Stimulated activated CD8-positive, alpha-beta memory T cell treated with anti-CD3 and anti-CD28 coated beads, Interleukin-7, amount 100 ng/mL, for 24 hours (primary cell): ENCODE measurements around the gene HMBS.
"Not testable (repeated sequence)": the region's sequence is repeated elsewhere in the genome, so short reads cannot be mapped to it uniquely, and the experiment has no call there.

ENCODE experiments used
- DNase-seq: peaks from one replicate; pipeline ENCODE4 v3.0.0-alpha.2; 2020; ENCODE audit warnings: low read depth

The HMBS gene

DNA sequence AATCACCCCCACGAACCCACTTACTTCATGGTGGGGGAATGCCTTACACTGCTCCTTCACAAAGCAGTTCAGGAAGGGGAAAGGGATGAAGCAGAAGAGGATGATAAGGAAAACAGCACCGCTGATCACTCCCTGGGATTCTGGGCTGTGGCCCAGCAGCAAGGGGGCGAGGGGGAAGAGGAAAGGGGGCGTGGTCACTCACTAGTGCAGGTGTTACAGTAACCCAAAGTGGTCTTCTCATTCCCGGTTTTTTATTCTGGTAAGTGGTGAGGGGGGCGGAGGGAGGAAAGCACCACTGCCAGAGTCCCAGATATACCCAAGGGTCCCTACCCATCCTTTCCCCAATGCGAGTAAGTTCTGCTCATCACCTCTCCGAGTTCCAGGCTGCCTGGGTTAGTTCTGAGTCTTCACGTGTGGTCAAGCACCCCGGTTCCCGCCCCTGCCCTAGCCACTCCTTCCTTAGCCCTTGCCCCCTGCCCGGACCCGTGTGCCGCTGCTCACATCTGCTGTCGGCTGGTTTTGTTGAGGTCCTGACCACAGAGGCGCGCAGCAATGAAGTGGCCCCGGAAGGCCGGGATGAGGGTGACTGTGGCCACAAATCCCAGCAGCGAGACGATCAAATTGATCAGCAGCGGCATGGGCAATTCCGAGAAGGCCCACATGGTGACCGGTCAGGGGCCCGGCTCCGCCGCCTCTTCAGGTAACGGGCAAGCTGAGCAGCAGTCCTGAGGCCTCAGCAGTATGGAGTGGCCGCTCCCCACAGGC lies 16.5 kb downstream of the HMBS start:
- DNase-seq, result no peak

DNA sequence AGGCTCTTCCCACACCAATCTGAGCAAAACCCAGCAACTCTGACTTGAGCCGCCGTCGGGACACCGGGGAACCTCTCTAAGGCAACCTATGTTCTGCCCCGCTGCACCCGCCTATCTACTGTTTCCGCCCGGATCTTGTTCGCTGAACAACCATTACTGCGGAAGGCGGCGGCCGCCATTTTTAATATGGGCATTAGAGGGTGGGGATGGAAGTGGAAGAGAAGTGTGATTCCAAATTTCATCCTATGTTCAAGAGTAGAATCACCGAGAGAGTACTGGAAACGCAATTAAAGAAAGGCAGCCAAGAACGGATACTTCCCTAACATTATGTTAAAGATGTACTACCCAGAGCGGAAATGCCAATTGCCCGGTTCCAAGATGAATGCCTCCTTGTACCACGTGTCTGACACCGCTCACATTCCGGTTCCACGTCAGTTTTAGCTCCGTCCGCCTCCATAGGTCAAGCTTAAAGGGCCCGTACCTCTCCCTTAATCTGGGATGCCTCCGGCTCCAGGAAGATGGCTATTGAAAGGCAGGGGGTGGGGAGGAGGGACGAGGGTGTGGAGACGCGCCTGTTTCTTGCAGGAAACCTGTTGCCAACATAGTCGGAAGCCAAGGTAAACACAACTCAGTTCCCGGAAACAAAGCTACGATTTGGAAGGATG lies 17.2 kb downstream of the HMBS start, which contains the start of gene DPAGT1:
DPAGT1 (minus strand) TSS at position 95 of the 665 bp plus-strand sequence. CDS start 198 bp downstream, outside the sequence.
- DNase-seq, result peak; percentile 74

DNA sequence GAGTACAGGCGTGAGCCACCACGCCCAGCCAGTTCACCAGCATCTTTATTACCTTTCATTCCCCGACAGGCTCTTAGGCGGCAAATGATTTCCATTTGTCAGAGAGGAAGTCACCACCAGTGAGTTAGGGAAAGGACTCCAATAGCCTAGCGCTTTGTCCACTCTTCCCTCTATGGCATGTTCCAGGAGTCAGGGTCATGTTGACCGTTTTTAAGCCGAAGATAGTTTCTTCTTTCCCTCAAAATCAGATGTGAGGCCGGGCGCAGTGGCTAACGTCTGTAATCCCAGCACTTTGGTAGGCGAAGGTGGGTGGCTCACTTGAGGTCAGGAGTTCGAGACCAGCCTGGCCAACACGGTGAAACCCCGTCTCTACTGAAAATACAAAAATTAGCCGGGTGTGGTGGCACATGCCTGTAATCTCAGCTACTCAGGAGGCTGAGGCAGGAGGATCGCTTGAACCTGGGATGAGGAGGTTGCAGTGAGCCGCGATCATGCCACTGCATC lies 18.5 kb downstream of the HMBS start:
- DNase-seq, result not testable (repeated sequence)

DNA sequence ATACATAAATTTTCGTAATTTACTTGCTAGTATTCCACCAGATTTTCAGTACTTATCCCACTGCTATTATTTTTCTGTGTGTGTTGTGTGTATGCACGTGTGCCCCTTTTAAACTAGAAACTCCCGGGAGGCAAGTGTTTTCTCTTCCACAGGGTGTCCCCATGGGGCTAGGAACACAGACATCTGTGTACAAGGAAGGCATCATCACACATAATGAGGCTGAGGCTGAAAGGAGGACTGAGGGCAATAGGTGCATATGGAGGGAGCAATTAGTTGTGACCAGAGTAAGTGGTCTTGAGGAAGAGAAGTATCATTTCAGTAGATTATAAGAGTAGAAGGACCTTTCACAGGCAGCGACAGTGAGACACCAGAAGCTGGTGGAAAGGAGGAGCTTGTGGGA lies 19.1 kb downstream of the HMBS start:
- DNase-seq, result no peak

DNA sequence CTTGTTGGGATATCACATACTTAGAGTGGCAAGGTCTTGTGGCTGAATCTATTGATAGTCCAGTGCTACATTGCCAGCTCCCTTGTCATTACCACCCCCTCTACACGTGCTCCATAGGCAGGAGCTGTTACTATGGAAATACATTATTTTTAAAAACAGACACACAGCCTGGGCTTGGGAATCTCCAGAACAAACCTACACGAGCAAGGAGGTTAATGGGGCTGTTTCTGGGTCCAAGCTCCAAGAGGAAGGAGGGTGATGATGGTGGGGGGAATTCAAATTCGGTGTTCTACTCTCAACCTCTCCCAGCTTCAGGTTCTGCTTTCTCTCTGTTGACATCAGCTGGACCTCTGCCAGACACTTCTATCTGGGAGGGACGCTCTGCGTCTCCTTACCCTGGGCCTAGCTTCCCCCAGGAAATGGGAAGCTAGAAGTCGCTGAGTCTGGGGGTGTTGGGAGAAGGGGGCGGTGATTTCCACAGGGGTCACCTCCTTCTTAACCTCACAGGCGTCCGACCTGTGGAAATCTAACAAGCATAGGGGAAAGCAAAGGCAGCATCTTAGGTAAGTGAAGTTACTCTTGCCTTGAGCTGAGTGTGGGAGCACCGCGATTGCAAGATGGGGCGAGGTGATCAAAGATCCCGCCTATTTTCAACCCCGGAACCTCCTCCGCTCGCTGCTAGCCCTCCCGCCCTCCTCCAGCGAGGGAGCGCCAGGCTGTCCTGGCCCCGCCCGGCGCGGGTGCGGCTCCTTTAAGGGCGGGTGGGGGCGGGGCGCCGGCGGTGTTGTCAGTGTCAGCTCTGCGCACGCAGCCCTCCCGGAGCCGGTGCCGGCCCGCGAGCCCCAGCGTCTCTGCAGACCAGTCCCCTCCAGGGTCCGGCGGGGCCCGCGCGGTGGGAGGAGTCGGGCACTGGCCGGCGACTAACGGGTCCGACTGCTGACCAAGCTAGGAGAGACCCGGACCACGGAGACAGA lies 22.2 kb downstream of the HMBS start, which contains the start of gene C2CD2L:
C2CD2L (plus strand) TSS at position 781 of the 974 bp plus-strand sequence. CDS start 398 bp downstream, outside the sequence.
- peak; percentile 73 for DNase-seq

DNA sequence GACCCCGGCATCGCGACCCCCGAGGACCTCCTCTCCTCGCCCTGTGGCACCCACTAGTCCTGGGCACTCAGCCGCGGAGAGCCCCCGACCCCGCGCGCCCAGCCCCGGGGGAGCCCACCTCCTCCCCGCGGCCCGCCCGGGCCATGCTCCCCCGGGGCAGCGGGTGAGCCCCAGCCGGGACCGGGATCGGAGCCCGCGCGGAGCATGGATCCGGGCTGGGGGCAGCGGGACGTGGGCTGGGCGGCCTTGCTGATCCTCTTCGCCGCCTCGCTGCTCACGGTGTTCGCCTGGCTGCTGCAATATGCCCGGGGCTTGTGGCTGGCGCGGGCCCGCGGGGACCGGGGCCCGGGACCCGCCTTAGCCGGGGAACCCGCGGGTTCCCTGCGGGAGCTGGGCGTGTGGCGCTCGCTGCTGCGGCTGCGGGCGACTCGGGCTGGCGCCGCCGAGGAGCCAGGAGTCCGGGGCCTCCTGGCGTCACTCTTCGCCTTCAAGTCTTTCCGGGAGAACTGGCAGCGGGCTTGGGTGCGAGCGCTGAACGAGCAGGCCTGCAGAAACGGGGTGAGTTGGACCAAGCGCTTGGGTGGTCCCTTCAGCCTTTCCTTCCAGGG lies 23.0 kb downstream of the HMBS start:
- DNase-seq, result no peak

DNA sequence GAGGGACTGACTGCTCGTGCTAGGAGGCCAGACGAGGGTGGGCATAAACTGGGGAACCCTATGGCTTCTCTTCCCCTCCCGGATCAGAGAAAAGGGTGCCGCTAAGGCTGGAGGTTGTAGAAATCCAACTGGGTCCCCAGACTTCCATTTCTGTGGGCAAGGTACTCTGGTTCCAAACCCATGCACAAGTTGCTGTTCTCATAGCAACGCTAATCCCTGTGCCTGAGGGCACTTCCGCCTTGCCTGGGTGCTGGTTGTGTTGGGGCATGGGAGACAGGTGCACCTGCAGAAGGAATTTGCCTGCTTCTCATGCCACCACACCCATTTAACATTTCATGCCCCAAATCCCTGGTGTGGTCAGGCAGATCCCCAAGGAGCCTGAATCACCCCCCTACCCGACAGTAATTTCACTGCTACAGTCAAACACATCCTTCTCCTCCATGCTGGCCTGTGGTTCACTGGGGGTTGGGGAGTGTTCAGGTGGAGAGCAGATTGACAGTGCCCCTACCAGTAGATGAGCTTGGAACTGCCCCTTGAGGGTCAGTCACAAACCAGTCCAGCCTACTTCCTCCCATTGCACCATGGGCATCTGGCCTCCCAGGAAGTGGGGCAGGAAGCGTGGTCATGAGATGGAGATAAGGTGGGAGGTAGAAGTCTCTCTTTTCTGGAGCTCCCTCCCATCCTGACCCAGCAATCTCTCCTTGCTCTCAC lies 23.6 kb downstream of the HMBS start:
- DNase-seq, result no peak

DNA sequence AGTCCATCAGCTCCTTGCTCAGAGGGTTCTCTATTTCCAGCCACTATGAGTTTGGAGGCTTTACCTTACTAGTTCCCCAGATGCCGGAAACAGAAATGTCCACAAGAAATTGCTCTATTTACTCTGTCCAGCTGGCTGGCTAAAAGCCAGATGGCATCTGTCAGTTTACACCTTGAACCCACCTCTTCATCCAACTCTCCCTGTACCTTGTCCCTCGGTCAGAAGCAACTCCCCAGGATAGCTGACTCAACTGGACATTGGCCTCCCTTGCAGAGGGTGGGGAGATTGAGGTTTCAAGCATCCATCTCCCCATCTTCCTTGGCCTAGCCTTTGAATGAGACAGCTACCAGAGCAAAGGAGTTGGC lies 24.2 kb downstream of the HMBS start:
- no peak for DNase-seq

DNA sequence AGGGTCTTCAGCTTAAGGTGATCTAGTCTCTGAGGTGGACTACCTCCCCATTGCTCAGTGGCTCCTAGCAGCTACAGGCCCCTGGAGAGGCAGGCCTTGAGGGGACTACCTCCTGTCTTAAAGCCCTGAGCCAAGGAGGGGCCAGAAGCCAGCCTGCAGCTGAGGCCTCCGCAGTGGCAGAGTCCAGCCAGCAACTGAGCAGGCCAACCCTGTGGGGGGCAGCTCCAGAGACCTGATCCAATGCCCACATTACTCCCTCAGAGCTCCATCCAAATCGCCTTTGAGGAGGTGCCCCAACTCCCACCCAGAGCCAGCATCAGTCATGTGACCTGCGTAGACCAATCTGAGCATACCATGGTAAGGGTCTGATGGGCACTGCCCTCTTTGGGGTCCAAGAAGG lies 25.2 kb downstream of the HMBS start:
- DNase-seq, result no peak

DNA sequence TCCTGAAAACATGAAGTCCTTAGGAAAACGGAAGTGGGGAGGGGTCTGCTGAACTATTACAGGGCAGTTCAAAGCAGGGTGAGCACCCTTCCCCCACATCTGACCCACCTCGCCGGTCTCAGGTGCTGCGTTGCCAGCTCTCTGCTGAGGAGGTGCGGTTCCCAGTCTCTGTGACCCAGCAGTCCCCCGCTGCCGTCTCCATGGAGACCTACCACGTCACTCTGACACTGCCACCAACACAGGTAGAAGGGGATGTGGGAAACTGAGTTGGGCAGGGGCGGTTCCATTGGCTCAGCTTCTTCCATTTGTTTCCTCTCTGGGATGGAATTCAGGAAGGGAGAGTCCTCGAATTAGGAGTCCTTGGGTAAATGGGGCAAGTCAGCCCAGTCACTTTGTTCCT lies 25.8 kb downstream of the HMBS start:
- DNase-seq, result no peak

DNA sequence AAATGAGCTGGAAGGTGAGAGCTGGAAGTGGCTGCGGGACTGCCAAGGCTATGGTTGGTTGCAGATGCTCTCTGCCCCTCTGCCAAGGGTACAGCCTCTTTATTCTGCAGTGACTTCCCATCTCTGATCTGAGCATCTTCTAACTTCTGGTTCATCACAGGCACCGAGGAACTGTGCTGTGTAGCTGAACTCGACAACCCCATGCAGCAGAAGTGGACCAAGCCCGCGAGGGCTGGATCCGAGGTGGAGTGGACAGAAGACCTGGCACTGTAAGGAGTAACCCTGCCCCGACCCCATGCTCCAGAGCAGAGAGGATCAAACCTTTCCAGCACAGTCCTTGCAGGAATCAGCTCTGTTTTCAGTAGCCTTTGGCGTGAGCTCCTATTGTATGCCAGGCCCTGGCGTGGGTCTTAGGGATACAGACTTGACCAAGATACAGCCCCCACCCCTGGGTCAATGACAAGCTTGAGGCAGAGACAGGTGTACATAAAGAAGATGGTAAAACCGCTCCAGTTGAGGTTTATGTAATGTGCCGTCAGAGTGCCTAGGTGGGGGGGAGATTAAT lies 26.8 kb downstream of the HMBS start:
- no peak for DNase-seq

DNA sequence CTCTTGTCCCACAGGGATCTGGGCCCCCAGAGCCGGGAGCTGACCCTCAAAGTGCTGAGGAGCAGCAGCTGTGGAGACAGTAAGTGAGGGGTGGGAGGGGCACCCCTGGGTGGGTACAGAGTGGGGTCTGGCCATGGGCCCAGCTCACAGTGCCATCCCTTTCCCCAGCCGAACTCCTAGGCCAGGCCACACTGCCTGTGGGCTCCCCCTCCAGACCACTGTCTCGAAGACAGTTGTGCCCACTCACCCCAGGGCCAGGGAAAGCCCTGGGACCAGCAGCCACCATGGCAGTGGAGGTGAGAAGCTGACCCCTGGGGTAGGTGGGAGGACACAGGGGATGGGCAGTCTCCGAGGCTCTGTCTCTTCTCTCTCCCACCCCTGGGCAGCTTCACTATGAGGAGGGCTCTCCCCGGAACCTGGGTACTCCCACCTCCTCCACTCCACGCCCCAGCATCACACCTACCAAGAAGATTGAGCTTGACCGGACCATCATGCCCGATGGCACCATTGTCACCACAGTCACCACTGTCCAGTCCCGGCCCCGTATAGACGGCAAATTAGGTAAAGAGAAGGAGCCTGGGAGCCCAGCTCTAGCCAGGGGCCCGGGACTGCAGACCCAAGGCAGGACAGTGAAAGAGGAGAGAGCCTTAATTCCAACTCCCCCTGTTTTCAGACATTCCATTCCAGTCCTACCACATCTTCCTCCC lies 27.8 kb downstream of the HMBS start:
- no peak for DNase-seq

DNA sequence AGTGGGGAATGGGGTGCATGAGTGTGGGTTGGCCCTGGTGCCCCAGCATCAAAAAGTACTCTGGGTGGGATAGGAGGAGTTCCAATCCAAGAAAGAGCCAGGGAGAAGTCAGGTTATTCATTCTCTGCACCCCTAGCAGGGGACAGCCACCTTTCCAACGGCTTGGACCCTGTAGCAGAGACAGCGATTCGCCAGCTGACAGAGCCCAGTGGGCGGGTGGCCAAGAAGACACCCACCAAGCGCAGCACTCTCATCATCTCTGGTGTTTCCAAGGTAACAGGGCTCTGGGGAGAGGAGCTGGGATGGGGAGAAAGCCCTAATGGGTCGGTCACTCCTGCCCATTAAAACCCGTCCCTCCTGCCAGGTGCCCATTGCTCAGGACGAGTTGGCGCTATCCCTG lies 29.0 kb downstream of the HMBS start:
- no peak for DNase-seq

DNA sequence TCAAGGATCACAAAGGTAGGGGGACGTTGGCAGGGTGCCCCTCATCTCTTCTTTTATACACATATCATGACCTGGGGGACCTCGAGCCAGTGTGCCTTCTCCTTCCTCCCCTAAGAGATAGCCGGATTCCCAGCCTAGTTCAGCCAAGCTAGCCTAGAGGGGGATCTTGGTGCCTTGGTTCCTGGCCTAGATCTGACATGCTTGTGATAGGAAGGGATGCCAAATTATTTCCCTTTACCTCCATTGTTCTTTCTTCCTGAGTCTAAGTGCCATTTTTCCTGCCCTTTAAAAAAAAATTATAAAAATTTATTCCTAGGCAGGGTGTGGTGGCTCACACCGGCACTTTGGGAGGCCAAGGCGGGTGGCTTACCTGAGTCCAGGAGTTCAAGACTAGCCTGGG lies 29.7 kb downstream of the HMBS start:
- DNase-seq, result no peak

DNA sequence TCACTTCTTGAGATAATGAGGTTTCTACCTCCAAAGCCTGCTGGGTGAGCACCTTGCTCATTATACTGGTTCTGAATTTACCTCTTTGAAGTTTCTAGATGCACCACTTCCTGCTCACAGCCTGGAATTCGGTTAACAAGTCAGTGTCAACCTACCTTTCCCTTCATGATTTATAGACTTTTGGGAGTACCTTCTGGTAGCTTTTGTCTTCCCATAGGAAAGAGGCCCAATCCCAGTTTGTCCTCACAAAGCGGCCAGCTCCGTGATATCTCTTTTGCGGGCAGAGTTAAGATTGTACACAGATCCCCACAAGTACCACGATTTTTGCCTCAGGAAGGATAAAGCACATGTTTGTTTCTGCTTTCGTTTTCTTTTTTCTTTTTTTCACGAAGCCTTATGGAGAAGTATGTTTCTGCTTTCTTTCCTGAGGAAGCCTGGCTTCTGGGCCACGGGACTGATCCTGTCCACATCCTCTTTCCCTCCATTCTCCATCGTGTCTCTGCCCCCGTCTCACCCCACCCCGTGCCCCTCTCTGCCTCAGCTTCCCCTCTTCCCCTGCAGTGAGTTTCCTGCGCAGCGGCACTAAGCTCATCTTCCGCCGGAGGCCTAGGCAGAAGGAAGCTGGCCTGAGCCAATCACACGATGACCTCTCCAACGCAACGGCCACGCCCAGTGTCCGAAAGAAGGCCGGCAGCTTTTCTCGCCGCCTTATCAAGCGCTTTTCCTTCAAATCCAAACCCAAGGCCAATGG lies 31.0 kb downstream of the HMBS start:
- no peak for DNase-seq

DNA sequence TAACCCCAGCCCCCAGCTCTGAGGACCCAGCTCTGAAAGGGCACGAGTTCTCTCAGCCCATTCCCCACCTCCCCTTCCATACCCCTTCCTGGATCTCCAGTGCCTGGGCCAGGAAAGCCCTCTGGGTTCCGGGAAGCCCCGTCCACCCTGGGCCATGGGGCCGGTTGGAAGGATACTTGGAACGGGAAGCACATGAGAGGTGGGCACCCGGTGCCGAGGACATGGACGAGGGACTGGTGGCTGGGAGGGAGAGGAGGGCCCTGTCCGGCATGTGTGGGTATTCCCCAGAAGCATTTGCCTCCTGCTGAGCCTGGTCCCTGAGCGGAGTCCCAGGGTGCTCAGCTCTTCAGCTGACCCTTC lies 31.5 kb downstream of the HMBS start:
- no peak for DNase-seq

DNA sequence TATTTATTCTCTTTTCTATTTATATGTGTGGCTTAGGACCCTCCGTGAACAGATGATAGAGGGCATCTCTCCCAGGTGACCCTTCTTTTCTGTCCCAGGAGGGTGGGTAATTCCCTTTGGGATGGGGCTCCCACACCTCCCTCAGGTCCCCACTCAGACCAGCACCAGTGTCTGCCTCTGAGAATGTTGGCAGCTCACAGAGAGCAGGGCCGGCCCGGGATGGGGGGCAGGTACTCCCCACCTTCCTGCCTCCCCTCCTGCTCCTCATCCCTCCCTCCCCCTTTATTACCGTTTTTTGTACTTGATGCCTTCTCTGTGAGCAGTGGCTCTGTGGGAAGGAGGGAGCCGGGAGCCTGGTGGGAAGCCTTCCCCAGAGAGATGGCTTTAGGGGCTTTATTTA lies 31.9 kb downstream of the HMBS start:
- no peak for DNase-seq

DNA sequence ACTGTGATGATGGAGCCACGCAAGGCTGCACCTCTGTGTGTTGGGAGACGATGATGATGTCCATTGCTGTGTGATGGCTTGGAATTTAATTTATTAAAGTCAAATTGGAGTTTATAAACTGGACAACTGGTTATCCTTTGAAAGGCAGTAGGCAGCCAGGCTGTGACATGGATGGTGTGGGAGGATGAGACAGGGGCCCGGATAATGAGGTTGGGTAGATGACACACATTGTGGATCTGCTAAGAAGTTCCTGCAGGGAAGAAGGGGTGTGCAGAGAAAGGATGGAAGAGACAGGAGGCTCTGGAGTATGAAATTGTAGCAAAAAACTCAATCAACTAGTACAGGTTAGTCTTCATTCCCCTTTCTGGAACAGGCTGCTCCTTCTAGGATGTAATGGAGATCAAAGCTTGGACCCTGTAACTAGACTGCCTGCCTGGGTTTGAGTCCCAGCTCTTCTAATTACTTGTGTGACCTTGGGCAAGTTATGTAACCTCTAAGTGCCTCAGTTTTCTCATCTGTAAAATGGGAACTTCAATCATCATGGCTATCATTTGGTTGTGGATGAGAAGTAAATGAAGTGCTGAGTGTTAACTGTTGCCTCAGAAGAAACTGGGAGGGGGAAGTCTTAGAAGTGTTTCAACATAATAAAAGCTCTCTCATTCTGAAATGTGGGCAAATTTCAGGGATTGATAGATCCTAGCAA lies 32.5 kb downstream of the HMBS start:
- no peak for DNase-seq

DNA sequence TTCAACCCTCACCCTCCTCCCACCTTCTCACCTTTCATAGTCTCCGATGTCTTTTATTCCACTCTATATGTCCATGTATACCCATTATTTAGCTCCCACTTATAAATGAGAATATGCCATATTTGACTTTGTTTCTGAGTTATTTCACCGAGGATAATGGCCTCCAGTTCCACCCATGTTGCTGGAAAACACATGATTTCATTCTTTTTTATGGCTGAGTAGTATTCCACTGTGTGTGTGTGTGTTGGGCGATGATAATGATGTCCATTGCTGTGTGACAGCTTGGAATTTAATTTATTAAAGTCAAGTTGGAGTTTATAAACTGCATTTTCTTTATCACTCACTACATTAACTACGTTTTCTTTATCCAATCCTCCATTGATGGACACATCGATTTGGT lies 33.5 kb downstream of the HMBS start:
- no peak for DNase-seq
